GM19395 (cell line): ENCODE results near the gene LRRC74A.
A peak's percentile ranks its signal among the peaks of the same experiment; 100 is the strongest.

ENCODE experiments used
- ATAC-seq: cut with Tn5 transposase; IDR thresholded peaks from one replicate; pipeline ENCODE4 v1.9.1; 2021; ENCODE audit warnings: mild to moderate bottlenecking, moderate library complexity; ENCODE audit not compliant: unreplicated experiment

The LRRC74A gene

DNA sequence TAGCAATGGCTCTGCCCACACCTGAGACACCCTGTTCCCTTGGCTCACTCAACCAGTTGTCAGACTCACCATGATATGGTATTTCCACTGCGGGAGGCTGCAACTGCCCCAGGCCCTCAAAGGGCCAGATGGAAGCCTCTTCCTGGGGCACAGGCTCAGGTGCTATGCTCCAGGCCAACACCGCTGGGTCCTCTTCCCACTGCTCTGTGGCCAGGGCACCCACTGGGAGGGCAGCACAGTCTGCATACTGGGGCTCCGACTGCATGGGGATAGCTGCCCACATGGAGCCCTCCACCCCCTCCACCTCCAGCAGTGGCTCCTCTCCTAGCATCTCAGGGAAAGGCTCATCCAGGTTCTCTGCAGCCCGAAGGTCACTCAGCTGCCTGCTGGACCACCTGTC is 17.2 kb upstream of the LRRC74A start:
- ATAC-seq = no peak

DNA sequence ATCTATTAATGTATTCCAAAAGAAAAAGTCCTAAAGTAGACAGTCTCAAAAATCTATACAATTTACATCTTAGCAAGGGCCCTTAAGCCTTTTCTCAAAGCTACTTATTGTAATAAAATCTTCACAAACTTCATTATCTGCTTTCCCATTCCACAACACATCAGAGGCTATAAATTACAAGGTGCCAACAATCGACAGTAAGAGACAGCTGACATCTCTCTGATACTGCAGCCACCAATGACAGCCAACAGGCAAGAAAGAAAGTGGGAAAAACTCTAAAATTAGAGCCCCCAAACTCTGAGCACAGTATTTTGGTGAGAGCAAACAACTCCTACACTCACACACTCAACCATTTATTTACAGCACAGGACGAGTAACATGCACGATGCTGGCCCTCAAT is 15.7 kb upstream of the LRRC74A start:
- ATAC-seq = no peak

DNA sequence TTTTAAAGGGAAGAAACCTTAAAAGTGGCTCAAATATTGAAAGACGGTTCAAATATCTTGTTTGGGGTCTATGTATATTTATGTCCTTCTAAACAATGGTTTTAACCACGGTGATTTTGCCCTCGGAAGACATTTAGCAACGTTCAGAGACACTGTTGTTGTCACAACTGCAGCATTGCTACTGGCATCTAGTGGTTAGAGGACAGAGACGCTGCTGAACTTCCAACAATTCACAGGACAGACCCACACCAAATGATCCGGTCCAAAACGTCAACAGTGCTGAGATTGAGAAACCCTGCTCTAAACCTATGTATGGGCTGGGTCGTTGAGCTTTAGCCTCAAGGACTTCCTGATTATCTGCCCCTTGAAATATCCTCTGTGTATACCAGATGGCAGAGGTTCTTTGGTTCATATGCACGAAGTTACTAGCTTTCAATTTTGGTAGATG is 15.2 kb upstream of the LRRC74A start:
- ATAC-seq = no peak

DNA sequence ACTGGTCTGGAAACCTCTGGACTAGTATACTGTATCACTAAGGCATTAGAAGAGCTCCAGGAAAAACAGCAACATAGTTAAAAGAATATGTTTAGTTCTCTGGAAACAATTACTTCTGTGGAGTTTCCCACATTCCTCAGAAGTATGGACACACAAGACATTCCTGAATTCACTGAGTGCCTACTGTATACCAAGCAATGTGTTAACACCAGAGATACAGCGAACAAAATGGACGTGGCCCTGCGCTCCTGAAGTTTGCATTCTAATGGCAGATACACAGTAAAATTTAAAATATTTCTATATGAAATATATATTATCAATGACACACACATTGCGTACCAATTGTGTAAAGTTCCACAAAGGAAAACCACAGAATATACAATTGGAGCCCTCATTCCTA is 14.6 kb upstream of the LRRC74A start:
- no peak for ATAC-seq

DNA sequence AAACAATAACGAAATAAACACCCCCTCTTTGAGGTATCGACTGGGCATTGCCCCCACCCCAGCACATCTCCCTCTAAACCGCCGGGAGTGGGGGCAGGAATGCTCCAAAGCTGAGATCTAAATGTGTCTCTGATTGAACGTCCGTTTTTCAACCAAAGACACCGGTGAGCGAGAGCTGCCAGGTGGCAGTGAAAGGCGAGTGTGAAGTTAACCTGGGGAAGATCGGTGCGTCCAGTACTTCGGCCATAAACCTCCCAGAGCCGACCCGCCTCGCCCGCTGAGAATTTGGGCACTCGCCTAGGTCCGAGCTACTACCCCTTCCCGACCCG is 14.2 kb upstream of the LRRC74A start:
- peak; percentile 14 for ATAC-seq

- peak; percentile 79 for ATAC-seq
Measured at GRCh38 chr14:76812422-76813383, 13.5 kb upstream of the LRRC74A start, which contains the start of gene ANGEL1. Gene ANGEL1, minus strand, starts transcription at chr14:76812882. Its CDS starts 55 bp downstream, at chr14:76812827.

- ATAC-seq = no peak
Measured at GRCh38 chr14:76814726-76815645, 11.2 kb upstream of the LRRC74A start.

DNA sequence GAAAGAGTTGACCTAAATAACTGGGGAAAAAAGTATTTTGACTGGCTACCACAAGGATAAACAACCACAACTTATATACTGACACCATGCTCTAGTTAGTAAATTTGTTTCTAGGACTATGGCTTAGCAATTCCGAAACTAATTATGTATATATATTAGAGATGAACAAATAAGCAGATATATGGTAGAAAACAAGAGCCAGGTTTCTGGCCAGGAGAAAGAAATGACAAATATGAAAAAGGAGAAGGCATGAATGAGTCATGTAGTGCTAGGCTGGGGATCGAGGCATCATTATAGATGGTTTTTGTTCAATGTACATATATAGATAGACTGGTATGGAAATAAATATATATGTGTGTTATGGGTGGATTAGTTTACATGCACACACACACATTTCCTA is 5.5 kb upstream of the LRRC74A start:
- no peak for ATAC-seq

DNA sequence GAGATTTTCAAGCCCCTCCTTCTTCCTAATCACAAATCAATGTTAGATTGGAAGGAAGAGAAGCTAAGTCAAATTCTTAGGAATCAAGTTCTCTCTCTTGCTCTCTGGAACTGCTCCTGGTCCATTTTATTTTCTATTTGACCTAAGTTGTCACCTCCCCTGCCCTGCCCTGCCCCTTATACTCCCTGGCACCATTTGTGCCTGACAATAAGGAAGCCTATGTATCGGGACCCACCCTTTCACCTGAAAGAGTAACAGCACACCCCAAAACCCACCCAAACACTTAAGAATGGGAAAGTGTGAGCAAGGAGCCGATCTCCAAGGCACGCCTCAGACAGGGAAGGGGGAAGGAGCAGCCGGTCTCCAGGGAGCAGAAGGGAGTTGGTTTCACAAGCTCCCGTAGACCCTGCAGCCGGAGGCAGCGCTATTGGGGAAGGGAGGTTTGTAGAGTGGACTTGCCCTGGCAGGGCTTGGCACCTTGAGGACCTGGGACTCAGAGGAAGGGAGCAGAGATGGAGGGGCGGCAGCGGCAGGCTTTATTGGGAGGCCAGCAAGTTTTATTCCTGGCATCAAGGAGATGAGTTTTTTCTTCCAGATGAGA is 1.6 kb downstream of the LRRC74A start:
- ATAC-seq = no peak

- no peak for ATAC-seq
Measured at GRCh38 chr14:76828339-76829012, 2.3 kb downstream of the LRRC74A start.

- no peak for ATAC-seq
Measured at GRCh38 chr14:76829013-76829365, 2.8 kb downstream of the LRRC74A start.

DNA sequence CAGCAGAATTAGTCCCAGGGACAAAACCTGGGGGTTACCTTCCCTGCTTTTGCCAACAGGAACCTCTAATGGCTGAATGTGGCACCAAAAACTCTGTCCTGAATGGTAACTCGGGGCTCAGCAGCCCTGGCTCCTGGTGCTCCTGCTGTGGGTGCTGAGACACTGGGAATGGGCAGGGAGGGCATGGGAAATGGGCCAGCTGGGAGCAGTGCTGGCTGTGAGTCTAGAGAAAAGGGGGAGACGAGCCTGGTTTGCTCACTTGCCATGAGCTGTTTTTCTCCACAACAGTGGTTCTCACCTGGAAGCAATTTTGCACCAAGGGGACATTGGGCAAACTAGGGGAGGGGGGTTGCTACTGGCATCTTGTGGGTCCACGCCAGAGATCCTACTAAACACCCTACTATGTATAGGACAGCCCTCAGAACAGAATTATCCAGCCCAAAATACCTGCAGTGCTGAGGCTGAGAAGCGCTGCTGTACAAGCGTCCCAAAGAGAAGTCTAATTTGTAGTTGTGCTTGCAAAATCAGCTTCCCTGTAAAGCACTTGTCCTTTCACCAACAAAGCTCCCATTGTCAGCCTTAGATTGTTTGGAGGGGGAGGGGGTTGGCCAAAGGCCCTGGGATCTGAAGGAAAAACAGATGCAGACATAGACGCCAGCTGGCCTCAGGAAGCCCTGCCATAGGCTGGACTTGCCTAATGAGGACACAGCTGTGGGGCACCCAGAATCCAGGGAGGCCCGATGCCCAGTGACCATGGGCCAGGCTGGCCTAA is 3.6 kb downstream of the LRRC74A start:
- no peak for ATAC-seq

- no peak for ATAC-seq
Measured at GRCh38 chr14:76830556-76830955, 4.3 kb downstream of the LRRC74A start.

- ATAC-seq = no peak
Measured at GRCh38 chr14:76832503-76832988, 6.3 kb downstream of the LRRC74A start.

DNA sequence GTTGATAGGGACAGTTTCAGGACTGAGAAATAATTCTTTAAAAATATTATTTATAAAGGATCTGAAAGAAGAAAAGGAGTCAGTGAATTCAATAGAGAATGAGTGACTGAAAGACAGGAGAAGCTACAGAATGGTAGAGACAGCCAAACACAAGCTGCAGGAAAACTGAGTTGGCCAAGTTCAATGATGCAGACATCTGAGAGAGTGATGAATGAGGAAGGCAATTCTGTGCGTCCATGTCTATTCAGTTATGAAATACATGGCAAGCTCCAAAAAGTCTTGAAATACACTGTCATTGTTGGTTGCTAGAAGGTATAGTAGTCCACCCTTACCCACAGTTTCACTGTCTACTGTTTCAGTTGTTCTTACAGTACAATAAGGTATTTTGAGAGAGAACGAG is 6.8 kb downstream of the LRRC74A start:
- no peak for ATAC-seq

DNA sequence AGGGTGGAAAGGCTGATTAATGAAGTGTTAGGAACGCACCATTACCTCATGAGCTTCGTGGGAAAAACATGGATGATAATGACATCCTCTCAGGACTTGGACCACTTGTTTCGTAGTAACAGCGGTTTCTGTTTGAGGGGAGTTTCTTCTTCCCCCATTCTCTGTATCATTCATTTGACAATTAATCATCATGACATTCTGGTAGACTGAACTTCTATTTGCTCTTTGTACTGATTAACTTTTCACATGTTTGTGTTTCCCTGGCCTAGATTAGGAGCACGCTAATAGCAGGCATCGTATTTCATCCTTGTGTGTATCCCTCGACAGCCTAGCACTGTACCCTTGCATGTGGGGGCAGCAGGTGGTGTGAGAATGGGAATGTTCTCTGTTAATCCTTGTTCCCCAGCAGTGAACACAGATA is 8.0 kb downstream of the LRRC74A start:
- ATAC-seq = no peak

DNA sequence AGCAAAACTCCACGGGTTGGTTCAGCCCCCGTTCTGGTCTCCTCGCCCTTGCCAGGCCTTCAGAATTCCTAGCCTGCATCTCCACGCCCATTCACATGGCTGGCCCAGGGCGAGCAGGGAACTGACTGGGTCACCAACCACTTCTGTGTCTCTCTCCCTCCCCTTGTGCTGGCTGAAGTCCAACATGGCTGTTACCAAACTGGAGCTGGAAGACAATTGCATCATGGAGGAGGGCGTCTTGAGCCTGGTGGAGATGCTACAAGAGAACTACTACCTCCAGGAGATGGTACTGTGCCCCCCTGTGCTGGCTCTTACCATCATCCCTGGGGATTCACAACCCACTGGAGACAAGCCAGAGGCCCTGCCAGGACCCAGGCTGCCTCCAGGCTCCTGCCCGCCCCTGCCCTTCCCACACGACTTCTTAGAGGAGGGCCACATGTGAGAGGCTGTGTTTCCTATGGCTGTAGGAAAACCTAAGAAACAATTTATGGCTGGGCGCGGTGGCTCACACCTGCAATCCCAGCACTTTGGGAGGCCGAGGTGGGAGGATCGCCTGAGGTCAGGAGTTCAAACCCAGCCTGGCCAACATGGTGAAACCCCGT is 9.9 kb downstream of the LRRC74A start:
- no peak for ATAC-seq

GRCh38 chr14:76837524-76837923 is 11.3 kb downstream of the LRRC74A start:
- no peak for ATAC-seq

GRCh38 chr14:76842414-76842813 is 16.2 kb downstream of the LRRC74A start:
- no peak for ATAC-seq
